H9 (cell line): ENCODE measurements around the gene C17orf50. TPM values are rescaled to one million over a fixed set of nuclear protein-coding genes. Genes with fewer than 3 reads are reported as not detected.

Source experiments
- DNase-seq: peaks from one replicate; pipeline ENCODE4 v3.0.0-alpha.2; 2017
- H2AFZ ChIP-seq: one replicate; pipeline ENCODE4 v1.6.1; 2013; ENCODE audit warnings: mild to moderate bottlenecking, low read length, control low read depth, moderate library complexity
- H2AK5ac ChIP-seq: 2 replicates; pipeline ENCODE4 v1.6.1; 2013; ENCODE audit warnings: low read length, control low read depth, mixed read lengths; ENCODE audit not compliant: insufficient read length
- H2BK120ac ChIP-seq: one replicate; pipeline ENCODE4 v1.6.1; 2013; ENCODE audit warnings: low read depth, mild to moderate bottlenecking, low read length, control low read depth, inconsistent platforms; ENCODE audit not compliant: poor library complexity, severe bottlenecking
- H2BK12ac ChIP-seq: 2 replicates; pipeline ENCODE4 v1.6.1; 2013; ENCODE audit warnings: low read length, control low read depth, mixed read lengths, low read depth; ENCODE audit not compliant: insufficient read length
- H2BK15ac ChIP-seq: 2 replicates; pipeline ENCODE4 v1.6.1; 2013; ENCODE audit warnings: low read depth, low read length, control low read depth
- H2BK20ac ChIP-seq: one replicate; pipeline ENCODE4 v1.6.1; 2013; ENCODE audit warnings: low read depth, mild to moderate bottlenecking, low read length, control low read depth, inconsistent platforms; ENCODE audit not compliant: poor library complexity, severe bottlenecking
- H2BK5ac ChIP-seq: 2 replicates; pipeline ENCODE4 v1.6.1; 2013; ENCODE audit warnings: low read length, control low read depth, mixed read lengths; ENCODE audit not compliant: insufficient read length
- H3K14ac ChIP-seq: 2 replicates; pipeline ENCODE4 v1.6.1; 2013; ENCODE audit warnings: low read length, control low read depth; ENCODE audit not compliant: insufficient read depth
- H3K18ac ChIP-seq: 2 replicates; pipeline ENCODE4 v1.6.1; 2013; ENCODE audit warnings: low read depth, mild to moderate bottlenecking, mixed read lengths, low read length, control low read depth; ENCODE audit not compliant: insufficient read length
- H3K23ac ChIP-seq: 2 replicates; pipeline ENCODE4 v1.6.1; 2013; ENCODE audit warnings: low read length, control low read depth, mixed read lengths, low read depth; ENCODE audit not compliant: insufficient read length
- H3K23me2 ChIP-seq: 2 replicates; pipeline ENCODE4 v1.6.1; 2013; ENCODE audit warnings: low read depth, mild to moderate bottlenecking, mixed read lengths, low read length, control low read depth; ENCODE audit not compliant: insufficient read length, poor library complexity, severe bottlenecking
- H3K27ac ChIP-seq: 2 replicates; pipeline ENCODE4 v1.5.1; 2013; ENCODE audit warnings: low read length, control low read depth, mixed read lengths, low read depth; ENCODE audit not compliant: insufficient read length
- H3K27me3 ChIP-seq: 2 replicates; pipeline ENCODE4 v1.6.1; 2013; ENCODE audit warnings: low read length, control low read depth, inconsistent platforms; ENCODE audit not compliant: insufficient read depth
- H3K4ac ChIP-seq: 2 replicates; pipeline ENCODE4 v1.6.1; 2013; ENCODE audit warnings: low read depth, mild to moderate bottlenecking, control low read depth, inconsistent platforms, low read length, moderate library complexity
- H3K4me1 ChIP-seq: 2 replicates; pipeline ENCODE4 v1.6.1; 2013; ENCODE audit warnings: low read length, control low read depth, inconsistent platforms; ENCODE audit not compliant: insufficient read depth
- H3K4me2 ChIP-seq: 2 replicates; pipeline ENCODE4 v1.6.1; 2013; ENCODE audit warnings: low read length, control low read depth, mixed read lengths; ENCODE audit not compliant: insufficient read length, insufficient read depth
- H3K56ac ChIP-seq: 2 replicates; pipeline ENCODE4 v1.6.1; 2013; ENCODE audit warnings: low read depth, mild to moderate bottlenecking, mixed read lengths, low read length, control low read depth; ENCODE audit not compliant: insufficient read length
- H3K79me1 ChIP-seq: 2 replicates; pipeline ENCODE4 v1.6.1; 2013; ENCODE audit warnings: low read depth, mild to moderate bottlenecking, moderate library complexity, low read length, control low read depth, inconsistent platforms; ENCODE audit not compliant: insufficient read depth, poor library complexity, severe bottlenecking
- H3K79me2 ChIP-seq: 2 replicates; pipeline ENCODE4 v1.6.1; 2013; ENCODE audit warnings: low read length, control low read depth, inconsistent platforms; ENCODE audit not compliant: insufficient read depth
- H3K9ac ChIP-seq: 2 replicates; pipeline ENCODE4 v1.6.1; 2013; ENCODE audit warnings: low read length, control low read depth, mixed read lengths; ENCODE audit not compliant: insufficient read length; ENCODE audit errors: extremely low read depth
- H3K9me3 ChIP-seq: one replicate; pipeline ENCODE4 v1.6.1; 2013; ENCODE audit warnings: low read depth, low read length, inconsistent platforms; ENCODE audit not compliant: control insufficient read depth
- H3T11ph ChIP-seq: one replicate; pipeline ENCODE4 v1.6.1; 2013; ENCODE audit warnings: mild to moderate bottlenecking, low read length, control low read depth, inconsistent platforms
- H4K20me1 ChIP-seq: one replicate; pipeline ENCODE4 v1.6.1; 2013; ENCODE audit not compliant: control insufficient read depth, insufficient read length, insufficient read depth
- H4K5ac ChIP-seq: 2 replicates; pipeline ENCODE4 v1.6.1; 2013; ENCODE audit warnings: low read depth, mild to moderate bottlenecking, mixed read lengths, low read length, control low read depth; ENCODE audit not compliant: insufficient read length
- H4K8ac ChIP-seq: replicated peaks from 2 replicates; pipeline ENCODE4 v1.6.1; 2013; ENCODE audit warnings: low read length, control low read depth, mixed read lengths, low read depth; ENCODE audit not compliant: insufficient read length
- H4K91ac ChIP-seq: 2 replicates; pipeline ENCODE4 v1.6.1; 2013; ENCODE audit warnings: low read depth, mild to moderate bottlenecking, moderate library complexity, mixed read lengths, low read length, control low read depth; ENCODE audit not compliant: insufficient read length
- H3K27ac Mint-ChIP-seq, 3 experiments: 2 replicates in 2 of 3; 3 replicates in 1 of 3; pipeline ENCODE4 v1.8.0; 2020 to 2021; ENCODE audit warnings: mixed read lengths in 3 of 3, mild to moderate bottlenecking in 1 of 3, moderate library complexity in 1 of 3
- H3K27me3 Mint-ChIP-seq: 2 replicates; pipeline ENCODE4 v1.8.0; 2021; ENCODE audit warnings: low read depth, mild to moderate bottlenecking, moderate library complexity, mixed read lengths
- H3K36me3 Mint-ChIP-seq, 3 experiments: 2 replicates in 2 of 3; 3 replicates in 1 of 3; pipeline ENCODE4 v1.8.0; 2020 to 2021; ENCODE audit warnings: low read depth in 3 of 3, mixed read lengths in 3 of 3; ENCODE audit not compliant: insufficient read depth in 1 of 3
- H3K4me1 Mint-ChIP-seq, 2 experiments: 2 replicates each; pipeline ENCODE4 v1.8.0; 2020; ENCODE audit warnings: mixed read lengths in 2 of 2
- H3K4me3 Mint-ChIP-seq, 2 experiments: 2 replicates in 1 of 2; 3 replicates in 1 of 2; pipeline ENCODE4 v1.8.0; 2020 to 2021; ENCODE audit warnings: mild to moderate bottlenecking in 2 of 2, mixed read lengths in 2 of 2, moderate library complexity in 1 of 2
- H3K9me3 Mint-ChIP-seq, 2 experiments: 2 replicates in 1 of 2; 3 replicates in 1 of 2; pipeline ENCODE4 v1.8.0; 2020; ENCODE audit warnings: mild to moderate bottlenecking in 2 of 2, mixed read lengths in 2 of 2, moderate library complexity in 1 of 2
- WGBS: extraction: QIAGEN DNeasy Blood & Tissue Kit; methylation state at CpG from one replicate; pipeline ENCODE4 v1.1.7; 2013; ENCODE audit warnings: missing lambda C conversion rate, low lambda C conversion rate, mixed read lengths; ENCODE audit not compliant: insufficient read length; ENCODE audit errors: extremely low coverage; 5-methylcytosine and 5-hydroxymethylcytosine counted together
- total RNA-seq: library from RNA; stranded (reverse); gene quantifications from 2 replicates; pipeline ENCODE4 v1.2.1, GENCODE V29; 2021
- TF ChIP-seq, protein P1 (sequence below): fragments of 200-600 bp; sonication (generic); conservative IDR thresholded peaks from 3 replicates; pipeline ENCODE4 v1.8.0; 2021; ENCODE audit warnings: antibody characterized with exemption, mild to moderate bottlenecking

The C17orf50 gene
- total RNA-seq, 1 experiment from 2014 or later, result not detected

DNA sequence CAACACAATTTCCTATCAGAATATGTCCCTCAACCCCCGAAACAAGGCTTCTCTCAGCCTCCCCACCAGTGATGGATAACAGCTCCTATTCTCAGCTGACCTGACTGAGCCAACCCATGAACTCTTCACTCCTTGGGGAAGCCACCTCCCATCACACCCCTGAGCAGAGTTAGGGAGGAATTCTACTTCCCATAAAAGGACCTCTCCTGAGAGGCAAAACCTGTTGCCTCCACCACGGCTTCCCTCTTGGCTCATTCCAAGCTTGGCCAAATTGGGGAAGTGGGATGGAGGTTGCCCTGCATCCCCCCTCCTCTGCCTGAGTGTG is 34.9 kb upstream of the C17orf50 start:
- H3K9me3 ChIP-seq, result no peaks in the 10 kb centered on the region
- no peak overlapping the region for H3K27ac ChIP-seq
- Mint-ChIP-seq H3K36me3 (peaks cover 7 to 29% (median 28%) of the 10 kb centered on the region in 3 experiments; a peak in 6 of 7 replicates), H3K9me3 (no peaks in the 10 kb centered on the region), H3K4me1 (peaks cover 27 to 39% of the 10 kb centered on the region in 2 experiments), H3K4me3 (no peak overlapping the region), H3K27me3 (peaks cover 11% of the 10 kb centered on the region), H3K27ac (peak overlapping the region in 1 of 3 experiments; percentile 71; a peak in 1 of 7 replicates)
- TF ChIP-seq, protein P1, sequence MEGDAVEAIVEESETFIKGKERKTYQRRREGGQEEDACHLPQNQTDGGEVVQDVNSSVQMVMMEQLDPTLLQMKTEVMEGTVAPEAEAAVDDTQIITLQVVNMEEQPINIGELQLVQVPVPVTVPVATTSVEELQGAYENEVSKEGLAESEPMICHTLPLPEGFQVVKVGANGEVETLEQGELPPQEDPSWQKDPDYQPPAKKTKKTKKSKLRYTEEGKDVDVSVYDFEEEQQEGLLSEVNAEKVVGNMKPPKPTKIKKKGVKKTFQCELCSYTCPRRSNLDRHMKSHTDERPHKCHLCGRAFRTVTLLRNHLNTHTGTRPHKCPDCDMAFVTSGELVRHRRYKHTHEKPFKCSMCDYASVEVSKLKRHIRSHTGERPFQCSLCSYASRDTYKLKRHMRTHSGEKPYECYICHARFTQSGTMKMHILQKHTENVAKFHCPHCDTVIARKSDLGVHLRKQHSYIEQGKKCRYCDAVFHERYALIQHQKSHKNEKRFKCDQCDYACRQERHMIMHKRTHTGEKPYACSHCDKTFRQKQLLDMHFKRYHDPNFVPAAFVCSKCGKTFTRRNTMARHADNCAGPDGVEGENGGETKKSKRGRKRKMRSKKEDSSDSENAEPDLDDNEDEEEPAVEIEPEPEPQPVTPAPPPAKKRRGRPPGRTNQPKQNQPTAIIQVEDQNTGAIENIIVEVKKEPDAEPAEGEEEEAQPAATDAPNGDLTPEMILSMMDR, result no peak
- no peak overlapping the region for H3K4me2 ChIP-seq
- no peak overlapping the region for H2AK5ac ChIP-seq
- H3K79me2 ChIP-seq, result no peaks in the 10 kb centered on the region
- H2BK5ac ChIP-seq, result no peak overlapping the region
- H3K4ac ChIP-seq, result no peak overlapping the region
- no peaks in the 10 kb centered on the region for H3K79me1 ChIP-seq
- no peaks in the 10 kb centered on the region for H3K27me3 ChIP-seq
- no peak overlapping the region for H4K8ac ChIP-seq
- H3K9ac ChIP-seq, result no peak overlapping the region
- H3K23me2 ChIP-seq, result no peaks in the 10 kb centered on the region
- no peak overlapping the region for H4K91ac ChIP-seq
- H2BK20ac ChIP-seq, result no peak overlapping the region
- H3T11ph ChIP-seq, result no peak overlapping the region
- no peak overlapping the region for H2AFZ ChIP-seq
- no peak overlapping the region for H3K14ac ChIP-seq
- H3K18ac ChIP-seq, result no peak overlapping the region
- H2BK12ac ChIP-seq, result no peak overlapping the region
- H3K56ac ChIP-seq, result no peak overlapping the region
- H3K23ac ChIP-seq, result no peak overlapping the region
- no CpG with 5 or more reads among the region's 2 CpGs for WGBS
- no peak overlapping the region for H4K5ac ChIP-seq
- DNase-seq, result no peak
- H2BK15ac ChIP-seq, result no peak overlapping the region
- no peak overlapping the region for H2BK120ac ChIP-seq
- 0 out of 2 replicates have a peak, but pooled peaks cover 3% of the 10 kb centered on the region for H3K4me1 ChIP-seq
- no peaks in the 10 kb centered on the region for H4K20me1 ChIP-seq
